ENCODE measurements around the gene C1orf50.
A peak's percentile ranks its signal among the peaks of the same experiment; 100 is the strongest.

Gene C1orf50

DNA sequence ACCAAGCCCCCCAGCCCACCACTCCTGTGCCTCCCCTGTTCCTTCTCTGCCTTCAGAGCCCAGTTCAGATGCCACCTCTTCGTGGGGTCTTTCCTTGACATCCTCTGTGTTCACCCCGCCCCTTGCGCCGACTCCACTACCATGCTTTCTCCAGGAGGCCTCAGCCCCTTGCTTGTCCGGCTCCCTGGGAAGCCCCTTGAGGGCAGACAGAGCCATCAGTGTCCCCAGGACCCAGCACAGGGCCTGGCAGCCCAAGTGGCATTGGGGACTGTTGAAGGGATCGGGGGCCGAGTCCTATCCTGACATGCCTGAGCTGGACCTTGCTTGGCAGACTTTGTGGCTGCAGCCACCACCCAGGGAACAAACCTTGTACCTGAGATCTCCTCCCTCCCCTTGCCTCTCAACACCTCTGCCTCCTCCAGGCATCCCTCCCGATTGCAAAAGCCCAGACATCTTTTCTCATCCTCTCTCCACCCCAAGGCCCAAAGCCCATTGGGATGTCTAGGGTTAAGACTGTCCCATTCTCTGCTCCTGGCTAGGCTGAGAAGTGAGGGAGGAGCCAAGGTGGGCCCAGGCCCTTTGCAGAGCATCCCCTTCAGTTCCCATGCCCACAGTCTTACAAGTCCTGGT lies 30.4 kb upstream of the C1orf50 start:
- TF ChIP-seq, protein P1, sequence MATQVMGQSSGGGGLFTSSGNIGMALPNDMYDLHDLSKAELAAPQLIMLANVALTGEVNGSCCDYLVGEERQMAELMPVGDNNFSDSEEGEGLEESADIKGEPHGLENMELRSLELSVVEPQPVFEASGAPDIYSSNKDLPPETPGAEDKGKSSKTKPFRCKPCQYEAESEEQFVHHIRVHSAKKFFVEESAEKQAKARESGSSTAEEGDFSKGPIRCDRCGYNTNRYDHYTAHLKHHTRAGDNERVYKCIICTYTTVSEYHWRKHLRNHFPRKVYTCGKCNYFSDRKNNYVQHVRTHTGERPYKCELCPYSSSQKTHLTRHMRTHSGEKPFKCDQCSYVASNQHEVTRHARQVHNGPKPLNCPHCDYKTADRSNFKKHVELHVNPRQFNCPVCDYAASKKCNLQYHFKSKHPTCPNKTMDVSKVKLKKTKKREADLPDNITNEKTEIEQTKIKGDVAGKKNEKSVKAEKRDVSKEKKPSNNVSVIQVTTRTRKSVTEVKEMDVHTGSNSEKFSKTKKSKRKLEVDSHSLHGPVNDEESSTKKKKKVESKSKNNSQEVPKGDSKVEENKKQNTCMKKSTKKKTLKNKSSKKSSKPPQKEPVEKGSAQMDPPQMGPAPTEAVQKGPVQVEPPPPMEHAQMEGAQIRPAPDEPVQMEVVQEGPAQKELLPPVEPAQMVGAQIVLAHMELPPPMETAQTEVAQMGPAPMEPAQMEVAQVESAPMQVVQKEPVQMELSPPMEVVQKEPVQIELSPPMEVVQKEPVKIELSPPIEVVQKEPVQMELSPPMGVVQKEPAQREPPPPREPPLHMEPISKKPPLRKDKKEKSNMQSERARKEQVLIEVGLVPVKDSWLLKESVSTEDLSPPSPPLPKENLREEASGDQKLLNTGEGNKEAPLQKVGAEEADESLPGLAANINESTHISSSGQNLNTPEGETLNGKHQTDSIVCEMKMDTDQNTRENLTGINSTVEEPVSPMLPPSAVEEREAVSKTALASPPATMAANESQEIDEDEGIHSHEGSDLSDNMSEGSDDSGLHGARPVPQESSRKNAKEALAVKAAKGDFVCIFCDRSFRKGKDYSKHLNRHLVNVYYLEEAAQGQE (IDR thresholded peaks at IDR 0.05; ENCODE audit: insufficient replicate concordance, low read depth): no peak
- TF ChIP-seq SPI1 (IDR thresholded peaks at IDR 0.05; ENCODE audit: borderline replicate concordance, low read depth): no peak
- no peak for TF ChIP-seq POLR2AphosphoS5 (IDR thresholded peaks at IDR 0.05; ENCODE audit: low read depth)
- TF ChIP-seq, protein P2, sequence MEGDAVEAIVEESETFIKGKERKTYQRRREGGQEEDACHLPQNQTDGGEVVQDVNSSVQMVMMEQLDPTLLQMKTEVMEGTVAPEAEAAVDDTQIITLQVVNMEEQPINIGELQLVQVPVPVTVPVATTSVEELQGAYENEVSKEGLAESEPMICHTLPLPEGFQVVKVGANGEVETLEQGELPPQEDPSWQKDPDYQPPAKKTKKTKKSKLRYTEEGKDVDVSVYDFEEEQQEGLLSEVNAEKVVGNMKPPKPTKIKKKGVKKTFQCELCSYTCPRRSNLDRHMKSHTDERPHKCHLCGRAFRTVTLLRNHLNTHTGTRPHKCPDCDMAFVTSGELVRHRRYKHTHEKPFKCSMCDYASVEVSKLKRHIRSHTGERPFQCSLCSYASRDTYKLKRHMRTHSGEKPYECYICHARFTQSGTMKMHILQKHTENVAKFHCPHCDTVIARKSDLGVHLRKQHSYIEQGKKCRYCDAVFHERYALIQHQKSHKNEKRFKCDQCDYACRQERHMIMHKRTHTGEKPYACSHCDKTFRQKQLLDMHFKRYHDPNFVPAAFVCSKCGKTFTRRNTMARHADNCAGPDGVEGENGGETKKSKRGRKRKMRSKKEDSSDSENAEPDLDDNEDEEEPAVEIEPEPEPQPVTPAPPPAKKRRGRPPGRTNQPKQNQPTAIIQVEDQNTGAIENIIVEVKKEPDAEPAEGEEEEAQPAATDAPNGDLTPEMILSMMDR (IDR thresholded peaks at IDR 0.05; ENCODE audit: insufficient read depth, low read length): no peak
- no peak for TF ChIP-seq GABPA (IDR thresholded peaks at IDR 0.05; ENCODE audit: low read depth)
- H3K27ac ChIP-seq (replicated peaks): no peak overlapping the region
- H3K27me3 ChIP-seq (ENCODE audit: insufficient read depth, poor library complexity, severe bottlenecking): no peaks in the 10 kb centered on the region

GRCh38 chr1:42737257-42737656 lies 29.8 kb upstream of the C1orf50 start:
- TF ChIP-seq, protein P2 (IDR thresholded peaks at IDR 0.05; ENCODE audit: insufficient read depth, low read length): no peak
- TF ChIP-seq POLR2AphosphoS5 (IDR thresholded peaks at IDR 0.05; ENCODE audit: low read depth): no peak
- TF ChIP-seq, protein P1 (IDR thresholded peaks at IDR 0.05; ENCODE audit: insufficient replicate concordance, low read depth): no peak
- TF ChIP-seq SPI1 (IDR thresholded peaks at IDR 0.05; ENCODE audit: borderline replicate concordance, low read depth): no peak
- TF ChIP-seq GABPA (IDR thresholded peaks at IDR 0.05; ENCODE audit: low read depth): no peak
- DNase-seq (ENCODE audit: low read depth in 1 of 2, low spot score in 1 of 2): peak; percentile 50 to 89
- no peak overlapping the region for H3K27ac ChIP-seq (replicated peaks)

More for the DNA sequence above, 30.4 kb upstream of the C1orf50 start:
- no peak for DNase-seq (ENCODE audit: low read depth in 1 of 2, low spot score in 1 of 2)
- no peak overlapping the region for H3K4me3 ChIP-seq (replicated peaks; ENCODE audit: insufficient read depth, low read length)

GRCh38 chr1:42737986-42738677 lies 28.9 kb upstream of the C1orf50 start:
- TF ChIP-seq, protein P1 (IDR thresholded peaks at IDR 0.05; ENCODE audit: insufficient replicate concordance, low read depth): no peak
- TF ChIP-seq POLR2AphosphoS5 (IDR thresholded peaks at IDR 0.05; ENCODE audit: low read depth) (no peak), GABPA (IDR thresholded peaks at IDR 0.05; ENCODE audit: low read depth) (no peak), SPI1 (IDR thresholded peaks at IDR 0.05; ENCODE audit: borderline replicate concordance, low read depth) (no peak)
- TF ChIP-seq, protein P2 (IDR thresholded peaks at IDR 0.05; ENCODE audit: insufficient read depth, low read length): no peak
- no peak overlapping the region for H3K4me3 ChIP-seq (replicated peaks; ENCODE audit: insufficient read depth, low read length)
- H3K27ac ChIP-seq (replicated peaks): no peak overlapping the region; the same call in 1 of the 2 replicates
- H3K27me3 ChIP-seq (ENCODE audit: insufficient read depth, poor library complexity, severe bottlenecking): no peaks in the 10 kb centered on the region
- DNase-seq (ENCODE audit: low read depth in 1 of 2, low spot score in 1 of 2): no peak

More at GRCh38 chr1:42737257-42737656, 29.8 kb upstream of the C1orf50 start:
- H3K27me3 ChIP-seq (ENCODE audit: insufficient read depth, poor library complexity, severe bottlenecking): no peaks in the 10 kb centered on the region
- H3K4me3 ChIP-seq (replicated peaks; ENCODE audit: insufficient read depth, low read length): no peak overlapping the region

All from HL-60 (cell line).